A673 (cell line): ENCODE measurements around the gene EMCN. TPM values are rescaled to one million over a fixed set of nuclear protein-coding genes. Genes with fewer than 3 reads are reported as not detected.

ENCODE experiments used
- BruUV-seq: library from RNA; stranded (reverse); fragments of 400-500 nt; replicated peaks from 2 replicates; lab custom pipeline; 2021; lab: Mats Ljungman, UMichigan
- CTCF ChIA-PET: fragments of 300-600 bp; sonication (Branson Sonifier 250); formaldehyde crosslinking; loops from one replicate; lab custom pipeline; 2022; ENCODE audit warnings: antibody characterized with exemption; lab: Charles Lee
- POLR2A ChIA-PET: fragments of 300-600 bp; sonication (Branson Sonifier 250); formaldehyde crosslinking; loops from one replicate; lab custom pipeline; 2022; ENCODE audit warnings: antibody characterized with exemption; ENCODE audit not compliant: low non-redundant PET; lab: Charles Lee
- DNase-seq: peaks from one replicate; pipeline ENCODE4 v3.0.0-alpha.2; 2015; ENCODE audit warnings: low spot score
- H3K27ac ChIP-seq: fragments of 200-600 bp; sonication (generic); 2 replicates; pipeline ENCODE4 v1.5.1; 2016; ENCODE audit warnings: mixed run types, low read depth, mild to moderate bottlenecking, mixed read lengths, antibody characterized with exemption, low read length; ENCODE audit not compliant: poor library complexity, severe bottlenecking
- H3K27me3 ChIP-seq: fragments of 200-600 bp; sonication (generic); replicated peaks from 2 replicates; pipeline ENCODE4 v1.6.1; 2017; ENCODE audit warnings: mixed run types, low read depth, mild to moderate bottlenecking, mixed read lengths, antibody characterized with exemption, low read length; ENCODE audit not compliant: insufficient read depth, poor library complexity
- H3K36me3 ChIP-seq: fragments of 200-600 bp; sonication (generic); 2 replicates; pipeline ENCODE4 v1.6.1; 2016; ENCODE audit warnings: mixed run types, mild to moderate bottlenecking, mixed read lengths, antibody characterized with exemption, low read length; ENCODE audit not compliant: insufficient read depth, poor library complexity, severe bottlenecking
- H3K4me1 ChIP-seq: fragments of 200-600 bp; sonication (generic); 2 replicates; pipeline ENCODE4 v1.6.1; 2017; ENCODE audit warnings: mixed run types, mild to moderate bottlenecking, mixed read lengths, antibody characterized with exemption, low read length; ENCODE audit not compliant: insufficient read depth, poor library complexity, severe bottlenecking
- H3K4me3 ChIP-seq: fragments of 200-600 bp; sonication (generic); 2 replicates; pipeline ENCODE4 v1.5.1; 2016; ENCODE audit warnings: low read depth, mixed run types, mild to moderate bottlenecking, mixed read lengths, low read length; ENCODE audit not compliant: poor library complexity, severe bottlenecking
- H3K9me3 ChIP-seq: fragments of 200-600 bp; sonication (generic); 2 replicates; pipeline ENCODE4 v1.6.1; 2016; ENCODE audit warnings: mixed run types, low read depth, mild to moderate bottlenecking, mixed read lengths, antibody characterized with exemption, low read length; ENCODE audit not compliant: poor library complexity, severe bottlenecking
- EZH2 ChIP-seq: fragments of 200-600 bp; sonication (generic); IDR thresholded peaks from 2 replicates; pipeline ENCODE4 v1.6.1; 2017; ENCODE audit warnings: borderline replicate concordance, low read depth, mild to moderate bottlenecking, mixed read lengths, antibody characterized with exemption, low read length; ENCODE audit not compliant: poor library complexity, severe bottlenecking
- intact Hi-C: fragments of 100-400 bp; cut with micrococcal nuclease; formaldehyde crosslinking; loops from one replicate; pipeline ENCODE4 v1.10.0; 2022; ENCODE audit not compliant: unreplicated experiment
- total RNA-seq: library from RNA; stranded (reverse); gene quantifications from 2 replicates; pipeline ENCODE4 v1.2.3, GENCODE V29; 2021
- TF ChIP-seq, protein P1 (sequence below): fragments of 300-800, 200-600 bp; sonication (generic); conservative IDR thresholded peaks from 2 replicates; pipeline ENCODE4 v1.5.1; 2017; ENCODE audit warnings: low read depth, mild to moderate bottlenecking, antibody characterized with exemption, low read length, moderate library complexity, mixed read lengths

Gene EMCN
- total RNA-seq, 1 experiment from 2014 or later = 7.8 TPM

DNA sequence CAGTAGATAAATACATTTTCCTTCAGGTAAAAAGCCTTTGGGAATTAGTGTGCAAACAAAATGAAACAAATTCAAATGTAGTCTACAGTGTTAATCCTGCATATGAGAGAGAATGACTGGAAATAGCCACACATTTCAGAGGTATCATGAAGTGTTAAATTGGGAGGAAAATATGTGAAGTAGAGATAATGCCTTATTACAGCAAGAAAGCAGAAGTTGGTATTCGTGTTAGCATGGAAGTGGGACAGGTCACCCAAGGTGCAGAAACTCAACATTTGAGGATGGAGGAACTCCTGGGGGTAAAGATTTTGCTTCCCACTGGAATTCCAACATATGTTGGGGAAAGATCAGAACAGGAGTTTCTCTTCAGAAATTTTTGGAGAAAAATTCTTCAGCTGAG, 51.3 kb downstream of the EMCN start:
- no peaks in the 10 kb centered on the region for H3K4me1 ChIP-seq
- TF ChIP-seq EZH2 = no peak
- TF ChIP-seq, protein P1, sequence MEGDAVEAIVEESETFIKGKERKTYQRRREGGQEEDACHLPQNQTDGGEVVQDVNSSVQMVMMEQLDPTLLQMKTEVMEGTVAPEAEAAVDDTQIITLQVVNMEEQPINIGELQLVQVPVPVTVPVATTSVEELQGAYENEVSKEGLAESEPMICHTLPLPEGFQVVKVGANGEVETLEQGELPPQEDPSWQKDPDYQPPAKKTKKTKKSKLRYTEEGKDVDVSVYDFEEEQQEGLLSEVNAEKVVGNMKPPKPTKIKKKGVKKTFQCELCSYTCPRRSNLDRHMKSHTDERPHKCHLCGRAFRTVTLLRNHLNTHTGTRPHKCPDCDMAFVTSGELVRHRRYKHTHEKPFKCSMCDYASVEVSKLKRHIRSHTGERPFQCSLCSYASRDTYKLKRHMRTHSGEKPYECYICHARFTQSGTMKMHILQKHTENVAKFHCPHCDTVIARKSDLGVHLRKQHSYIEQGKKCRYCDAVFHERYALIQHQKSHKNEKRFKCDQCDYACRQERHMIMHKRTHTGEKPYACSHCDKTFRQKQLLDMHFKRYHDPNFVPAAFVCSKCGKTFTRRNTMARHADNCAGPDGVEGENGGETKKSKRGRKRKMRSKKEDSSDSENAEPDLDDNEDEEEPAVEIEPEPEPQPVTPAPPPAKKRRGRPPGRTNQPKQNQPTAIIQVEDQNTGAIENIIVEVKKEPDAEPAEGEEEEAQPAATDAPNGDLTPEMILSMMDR = no peak
- POLR2A ChIA-PET = no interaction called here
- no peak overlapping the region for H3K4me3 ChIP-seq
- DNase-seq = no peak
- H3K36me3 ChIP-seq = no peaks in the 10 kb centered on the region
- CTCF ChIA-PET = no interaction called here
- no peaks in the 10 kb centered on the region for H3K27me3 ChIP-seq
- no TSS peak for BruUV-seq
- intact Hi-C loops = no loop called here
- H3K27ac ChIP-seq = no peak overlapping the region
- H3K9me3 ChIP-seq = no peaks in the 10 kb centered on the region

DNA sequence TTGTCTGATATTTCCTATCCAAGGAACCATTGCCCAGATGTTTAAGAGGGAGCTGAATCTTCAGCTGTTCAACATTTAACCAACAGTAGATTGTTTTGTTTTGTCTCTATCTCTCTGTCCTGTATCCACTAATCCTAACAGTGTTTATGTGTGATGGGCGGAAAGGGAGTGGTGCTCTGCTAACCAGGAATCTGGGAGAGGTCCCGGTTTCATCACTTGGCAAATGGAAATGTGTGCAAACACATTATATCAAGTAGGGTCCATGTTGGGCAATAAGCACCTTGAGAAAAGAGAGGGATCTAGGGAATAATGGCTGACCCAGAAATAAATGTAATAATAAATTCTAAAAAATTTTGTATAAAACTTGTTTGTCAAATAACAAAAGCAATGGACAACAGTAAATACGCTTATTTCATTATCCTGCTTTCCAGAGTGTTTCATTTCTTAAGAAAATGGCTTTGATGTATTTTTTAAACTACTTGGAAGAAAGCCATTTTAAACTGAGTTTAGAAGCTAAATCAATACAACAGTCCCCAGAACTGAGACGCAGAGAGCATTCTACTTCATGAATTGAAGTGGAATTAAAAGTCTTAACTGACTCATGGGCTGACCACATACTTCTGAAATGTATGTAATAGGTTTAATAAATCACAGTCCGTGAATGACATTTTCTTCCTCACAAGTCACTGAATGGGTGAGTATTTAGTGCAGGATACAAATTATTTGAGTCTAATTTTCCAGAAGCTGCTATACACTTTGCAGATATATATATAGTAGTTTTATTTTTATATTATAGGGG, 55.8 kb downstream of the EMCN start:
- no peaks in the 10 kb centered on the region for H3K27me3 ChIP-seq
- CTCF ChIA-PET = interaction anchor here (0.5 kb wide), 1 partner anchor 35 kb away, joined by 4 read pairs; no protein-coding TSS in a partner anchor
- no peaks in the 10 kb centered on the region for H3K36me3 ChIP-seq
- no peaks in the 10 kb centered on the region for H3K9me3 ChIP-seq
- no peak for TF ChIP-seq EZH2
- TF ChIP-seq, protein P1 = no peak
- H3K4me3 ChIP-seq = no peak overlapping the region
- POLR2A ChIA-PET = no interaction called here
- H3K27ac ChIP-seq = no peak overlapping the region
- DNase-seq = peak; percentile 41
- intact Hi-C loops = no loop called here
- no peaks in the 10 kb centered on the region for H3K4me1 ChIP-seq
- no TSS peak for BruUV-seq

DNA sequence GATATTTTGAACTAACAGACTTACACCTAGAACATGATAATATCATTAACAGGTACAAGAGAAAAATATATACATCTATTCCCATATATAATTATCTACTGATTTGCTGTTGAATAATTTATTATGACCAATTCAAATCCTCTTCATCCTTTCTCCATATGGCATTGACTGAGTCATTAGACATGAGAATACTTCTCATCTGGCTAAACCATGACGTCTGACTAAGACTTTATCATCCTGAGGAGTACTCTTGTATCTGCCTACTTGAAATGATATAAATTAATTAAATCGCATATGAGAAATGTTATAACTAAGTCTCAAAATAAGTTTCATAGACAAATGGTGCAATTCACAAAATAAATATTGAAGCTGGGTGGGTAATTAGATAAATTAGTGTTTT, 67.4 kb downstream of the EMCN start:
- Histone ChIP-seq H3K9me3 (no peaks in the 10 kb centered on the region), H3K4me3 (no peak overlapping the region), H3K27me3 (no peaks in the 10 kb centered on the region), H3K27ac (no peak overlapping the region), H3K36me3 (no peaks in the 10 kb centered on the region), H3K4me1 (peaks cover 4% of the 10 kb centered on the region)
- DNase-seq = no peak
- POLR2A ChIA-PET = no interaction called here
- no peak for TF ChIP-seq EZH2
- TF ChIP-seq, protein P1 = no peak
- BruUV-seq = no TSS peak
- CTCF ChIA-PET = no interaction called here
- intact Hi-C loops = no loop called here
